ENCODE results near the gene CLK3.

GRCh38 chr15:74669627-74670026 lies 54.0 kb downstream of the CLK3 start:
- TF ChIP-seq, protein P1, sequence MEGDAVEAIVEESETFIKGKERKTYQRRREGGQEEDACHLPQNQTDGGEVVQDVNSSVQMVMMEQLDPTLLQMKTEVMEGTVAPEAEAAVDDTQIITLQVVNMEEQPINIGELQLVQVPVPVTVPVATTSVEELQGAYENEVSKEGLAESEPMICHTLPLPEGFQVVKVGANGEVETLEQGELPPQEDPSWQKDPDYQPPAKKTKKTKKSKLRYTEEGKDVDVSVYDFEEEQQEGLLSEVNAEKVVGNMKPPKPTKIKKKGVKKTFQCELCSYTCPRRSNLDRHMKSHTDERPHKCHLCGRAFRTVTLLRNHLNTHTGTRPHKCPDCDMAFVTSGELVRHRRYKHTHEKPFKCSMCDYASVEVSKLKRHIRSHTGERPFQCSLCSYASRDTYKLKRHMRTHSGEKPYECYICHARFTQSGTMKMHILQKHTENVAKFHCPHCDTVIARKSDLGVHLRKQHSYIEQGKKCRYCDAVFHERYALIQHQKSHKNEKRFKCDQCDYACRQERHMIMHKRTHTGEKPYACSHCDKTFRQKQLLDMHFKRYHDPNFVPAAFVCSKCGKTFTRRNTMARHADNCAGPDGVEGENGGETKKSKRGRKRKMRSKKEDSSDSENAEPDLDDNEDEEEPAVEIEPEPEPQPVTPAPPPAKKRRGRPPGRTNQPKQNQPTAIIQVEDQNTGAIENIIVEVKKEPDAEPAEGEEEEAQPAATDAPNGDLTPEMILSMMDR (IDR thresholded peaks at IDR 0.05; ENCODE audit: low read length): no peak
- TF ChIP-seq EZH2 (optimal IDR thresholded peaks at IDR 0.05; ENCODE audit: low read depth, low read length) (no peak), EZH2phosphoT487 (IDR thresholded peaks at IDR 0.05; ENCODE audit: low read length) (no peak)
